ENCODE data around the gene RYR1.

DNA sequence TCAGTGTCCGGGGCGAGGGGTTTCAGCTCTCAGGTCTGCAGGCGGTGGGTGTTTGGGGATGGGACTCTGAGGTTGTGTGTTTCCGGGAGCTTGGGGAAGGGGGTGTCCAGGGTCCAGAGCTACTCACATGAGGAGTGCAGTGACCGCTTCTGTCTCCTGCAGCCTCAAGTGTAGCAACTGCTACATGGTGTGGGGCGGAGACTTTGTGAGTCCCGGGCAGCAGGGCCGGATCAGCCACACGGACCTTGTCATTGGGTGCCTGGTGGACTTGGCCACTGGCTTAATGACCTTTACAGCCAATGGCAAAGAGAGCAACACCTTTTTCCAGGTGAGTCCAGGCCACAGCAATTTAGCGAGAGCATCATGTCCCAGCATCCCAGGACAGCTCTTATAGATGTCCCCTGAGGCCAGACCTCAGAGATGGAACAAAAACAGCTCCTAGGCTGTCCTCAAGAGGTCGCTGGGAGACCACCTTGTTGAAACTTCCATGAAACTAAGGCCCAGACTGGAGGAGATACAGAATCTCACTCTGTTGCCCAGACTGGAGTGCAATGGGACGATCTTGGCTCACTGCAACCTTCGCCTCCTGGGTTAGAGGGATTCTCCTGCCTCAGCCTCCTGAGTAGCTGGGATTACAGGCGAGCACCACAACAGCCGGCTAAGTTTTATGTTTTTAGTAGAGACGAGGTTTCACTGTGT, 44.9 kb downstream of the RYR1 start:
- TF ChIP-seq POLR2A (IDR thresholded peaks at IDR 0.05; ENCODE audit: low read depth, low read length) (no peak), POLR2AphosphoS5 (IDR thresholded peaks at IDR 0.05; ENCODE audit: low read depth, low read length) (no peak)

Measured in GM12892 (cell line).